ENCODE data around the gene ARHGAP24. TPM values are rescaled to one million over a fixed set of nuclear protein-coding genes. Genes with fewer than 3 reads are reported as not detected.
A peak's percentile ranks its signal among the peaks of the same experiment; 100 is the strongest.

ARHGAP24 gene
- total and polyA plus RNA-seq, 2 experiments from 2014 or later, result 0.21 to 0.36 TPM

- TF ChIP-seq REST (IDR thresholded peaks at IDR 0.05; ENCODE audit: unreplicated experiment) (no peak), STAT1 (IDR thresholded peaks at IDR 0.05; ENCODE audit: unreplicated experiment) (no peak), ETS1 (IDR thresholded peaks at IDR 0.05) (no peak)
These were observed 247.5 kb downstream of the ARHGAP24 start (continued) for GRCh38 chr4:85722401-85722800.

GRCh38 chr4:85722807-85723206 is 247.9 kb downstream of the ARHGAP24 start:
- H3K27ac Mint-ChIP-seq, result no peak overlapping the region
- no peak overlapping the region for H3K27ac ChIP-seq (ENCODE audit: low read depth)
- H3K36me3 Mint-ChIP-seq (ENCODE audit: low read depth), result no peaks in the 10 kb centered on the region
- H3K4me2 ChIP-seq, result no peak overlapping the region
- H2AFZ ChIP-seq, result peak overlapping the region; percentile 20; the same call in 1 of the 2 replicates
- no peaks in the 10 kb centered on the region for H3K36me3 ChIP-seq (ENCODE audit: insufficient read depth)
- H3F3A ChIP-seq (replicated peaks; ENCODE audit: low read depth), result no peaks in the 10 kb centered on the region
- H3K27me3 ChIP-seq (ENCODE audit: insufficient read depth), result no peaks in the 10 kb centered on the region
- H4K20me1 ChIP-seq (replicated peaks; ENCODE audit: insufficient read depth), result no peaks in the 10 kb centered on the region
- H3K4me3 Mint-ChIP-seq, result no peak overlapping the region
- H3K9me3 Mint-ChIP-seq, result no peaks in the 10 kb centered on the region
- no peaks in the 10 kb centered on the region for H3K9me2 ChIP-seq (ENCODE audit: insufficient read depth)
- H3K79me2 ChIP-seq (replicated peaks; ENCODE audit: insufficient read depth), result no peaks in the 10 kb centered on the region
- ATAC-seq, result no peak
- H3K4me3 ChIP-seq, result no peak overlapping the region
- H3K4me1 Mint-ChIP-seq, result no peaks in the 10 kb centered on the region; the same call in 2 of the 3 replicates
- DNase-seq (ENCODE audit: low spot score), result no peak
- H3K27me3 Mint-ChIP-seq (ENCODE audit: insufficient read depth, low read depth, poor library complexity), result no peaks in the 10 kb centered on the region
- H3K4me1 ChIP-seq (ENCODE audit: insufficient read depth), result no peaks in the 10 kb centered on the region
- no peak for TF ChIP-seq JUNB (IDR thresholded peaks at IDR 0.05; ENCODE audit: unreplicated experiment)

- H3K4me1 ChIP-seq (ENCODE audit: insufficient read depth), result no peaks in the 10 kb centered on the region
- no peak overlapping the region for H3K4me3 ChIP-seq
- no peaks in the 10 kb centered on the region for H3K36me3 ChIP-seq (ENCODE audit: insufficient read depth)
- DNase-seq (ENCODE audit: low spot score) (no peak), ATAC-seq (no peak)
- no peaks in the 10 kb centered on the region for H4K20me1 ChIP-seq (replicated peaks; ENCODE audit: insufficient read depth)
- H3K27me3 Mint-ChIP-seq (ENCODE audit: insufficient read depth, low read depth, poor library complexity), result no peaks in the 10 kb centered on the region
- no peaks in the 10 kb centered on the region for H3K27me3 ChIP-seq (ENCODE audit: insufficient read depth)
- no peaks in the 10 kb centered on the region; the same call in 2 of the 3 replicates for H3K4me1 Mint-ChIP-seq
- no peak overlapping the region for H3K27ac Mint-ChIP-seq
- H3F3A ChIP-seq (replicated peaks; ENCODE audit: low read depth), result no peaks in the 10 kb centered on the region
- no peak overlapping the region for H3K4me3 Mint-ChIP-seq
- H3K9me2 ChIP-seq (ENCODE audit: insufficient read depth), result no peaks in the 10 kb centered on the region
- no peaks in the 10 kb centered on the region for H3K9me3 Mint-ChIP-seq
- no peak overlapping the region for H3K27ac ChIP-seq (ENCODE audit: low read depth)
- H3K4me2 ChIP-seq, result no peak overlapping the region
- no peaks in the 10 kb centered on the region for H3K79me2 ChIP-seq (replicated peaks; ENCODE audit: insufficient read depth)
- H2AFZ ChIP-seq, result peak overlapping the region; percentile 14
- no peaks in the 10 kb centered on the region for H3K36me3 Mint-ChIP-seq (ENCODE audit: low read depth)
- TF ChIP-seq EZH2 (IDR thresholded peaks at IDR 0.05; ENCODE audit: low read depth, unreplicated experiment), result no peak
- no peak for TF ChIP-seq POLR2AphosphoS5 (IDR thresholded peaks at IDR 0.05; ENCODE audit: low read depth)
- TF ChIP-seq ETS1 (IDR thresholded peaks at IDR 0.05), result no peak
- TF ChIP-seq CTCF (conservative IDR thresholded peaks at IDR 0.05; ENCODE audit: low read depth in 2 of 2), result no peak
- no peak for TF ChIP-seq JUNB (IDR thresholded peaks at IDR 0.05; ENCODE audit: unreplicated experiment)
- no peak for TF ChIP-seq ZNF114 (CRISPR knock-in tag; IDR thresholded peaks at IDR 0.05)
- no peak for TF ChIP-seq STAT1 (IDR thresholded peaks at IDR 0.05; ENCODE audit: unreplicated experiment)
- TF ChIP-seq EZH2phosphoT487 (IDR thresholded peaks at IDR 0.05; ENCODE audit: unreplicated experiment), result no peak
These were observed 250.0 kb downstream of the ARHGAP24 start for GRCh38 chr4:85724791-85725563.
